H7 (cell line): Measurements from ENCODE around the gene NCOA6. TPM values are rescaled to one million over a fixed set of nuclear protein-coding genes. Genes with fewer than 3 reads are reported as not detected.

Experiments used
- total RNA-seq: library from RNA; depleted of rRNA; stranded (reverse); fragments of >200 nt; shearing (Covaris generic); gene quantifications from 2 replicates; pipeline ENCODE4 v1.2.3, GENCODE V29; 2014; rRNA removed

NCOA6 gene
- total RNA-seq, 1 experiment from 2014 or later, result 3.7 TPM

Other genes with a start within 250 kb of the NCOA6 start
- 28.6 and 32.9 TPM in 2 replicates for gene PIGU, start 148.6 kb downstream of the NCOA6 start, total RNA-seq
- gene TP53INP2, start 121.3 kb downstream of the NCOA6 start, total RNA-seq, result 2.2 and 2.4 TPM in 2 replicates
- 3.8 and 6.1 TPM in 2 replicates for gene GGT7, start 47.2 kb upstream of the NCOA6 start, total RNA-seq
- 14.6 and 21.9 TPM in 2 replicates for gene ACSS2, start 51.0 kb upstream of the NCOA6 start, total RNA-seq
- gene GSS, start 130.2 kb upstream of the NCOA6 start, total RNA-seq, result 72.2 and 75.2 TPM in 2 replicates
- 0.10 and 0.18 TPM in 2 replicates for gene MYH7B, start 130.2 kb upstream of the NCOA6 start, total RNA-seq